Activated T-cell treated with anti-CD3 and anti-CD28 coated beads, Interleukin-2, amount 50 U/mL, for 72 hours (primary cell): ENCODE results near the gene HIGD2A. TPM values are rescaled to one million over a fixed set of nuclear protein-coding genes. Genes with fewer than 3 reads are reported as not detected.
"Not testable (repeated sequence)": the region's sequence is repeated elsewhere in the genome, so short reads cannot be mapped to it uniquely, and the experiment has no call there.

ENCODE experiments used
- ATAC-seq, 2 donors: fragments of 150-1000 bp; cut with Tn5 transposase; replicated peaks in 1 of 2; 2 replicates each; pipeline ENCODE4 v1.10.0; 2021; ENCODE audit warnings: moderate library complexity in 2 of 2, mild to moderate bottlenecking in 1 of 2
- DNase-seq, 2 donors: peaks; one replicate each; pipeline ENCODE4 v3.0.0; 2021 to 2022; ENCODE audit warnings: mixed read lengths in 1 of 2
- H3K27ac Mint-ChIP-seq: one replicate; pipeline ENCODE4 v1.8.0; 2022; ENCODE audit warnings: mild to moderate bottlenecking, moderate library complexity, mixed read lengths
- H3K27me3 Mint-ChIP-seq: one replicate; pipeline ENCODE4 v1.8.0; 2022; ENCODE audit warnings: low read depth, mixed read lengths
- H3K36me3 Mint-ChIP-seq, 2 donors: one replicate each; pipeline ENCODE4 v1.8.0; 2022; ENCODE audit warnings: mixed read lengths in 2 of 2, mild to moderate bottlenecking in 1 of 2; ENCODE audit not compliant: insufficient read depth in 2 of 2
- H3K4me1 Mint-ChIP-seq: one replicate; pipeline ENCODE4 v1.8.0; 2022; ENCODE audit warnings: low read depth, mixed read lengths
- H3K4me3 Mint-ChIP-seq, 2 donors: one replicate each; pipeline ENCODE4 v1.8.0; 2022; ENCODE audit warnings: mild to moderate bottlenecking in 2 of 2, mixed read lengths in 2 of 2, moderate library complexity in 2 of 2
- H3K9me3 Mint-ChIP-seq, 2 donors: one replicate each; pipeline ENCODE4 v1.8.0; 2022; ENCODE audit warnings: mixed read lengths in 2 of 2
- total RNA-seq, 2 donors: library from RNA; stranded (reverse); gene quantifications; one replicate each; pipeline ENCODE4 v1.2.3, GENCODE V29; 2022

The HIGD2A gene
- total RNA-seq, 2 donors from 2014 or later, result 109 to 135 TPM

DNA sequence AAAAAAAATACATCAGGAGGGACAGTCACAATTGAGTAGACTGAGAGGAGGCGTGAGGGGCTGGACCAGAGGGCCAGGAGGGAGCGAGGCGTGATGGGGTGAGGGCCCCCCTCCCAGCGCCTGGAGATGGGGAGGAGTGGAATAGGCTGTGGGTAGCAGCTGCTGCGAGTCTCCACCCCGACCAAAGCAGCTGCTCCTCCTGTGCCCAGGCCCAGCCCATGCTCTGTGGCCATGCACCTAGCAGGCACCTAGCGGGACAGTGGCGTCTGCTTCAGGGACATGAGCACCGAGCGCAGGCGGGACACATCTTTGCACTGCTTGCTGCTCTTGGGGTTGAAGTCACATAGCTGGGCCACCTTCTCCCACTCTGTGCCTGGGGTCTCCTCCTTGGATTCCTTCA, 4.0 kb downstream of the HIGD2A start:
- DNase-seq (no peak), ATAC-seq (no peak)
- Mint-ChIP-seq H3K4me3 (no peak overlapping the region), H3K9me3 (no peaks in the 10 kb centered on the region), H3K4me1 (peaks cover 10% of the 10 kb centered on the region), H3K27ac (peak overlapping the region; percentile 68), H3K27me3 (no peaks in the 10 kb centered on the region), H3K36me3 (peaks cover 7 to 9% of the 10 kb centered on the region in 2 donors)

DNA sequence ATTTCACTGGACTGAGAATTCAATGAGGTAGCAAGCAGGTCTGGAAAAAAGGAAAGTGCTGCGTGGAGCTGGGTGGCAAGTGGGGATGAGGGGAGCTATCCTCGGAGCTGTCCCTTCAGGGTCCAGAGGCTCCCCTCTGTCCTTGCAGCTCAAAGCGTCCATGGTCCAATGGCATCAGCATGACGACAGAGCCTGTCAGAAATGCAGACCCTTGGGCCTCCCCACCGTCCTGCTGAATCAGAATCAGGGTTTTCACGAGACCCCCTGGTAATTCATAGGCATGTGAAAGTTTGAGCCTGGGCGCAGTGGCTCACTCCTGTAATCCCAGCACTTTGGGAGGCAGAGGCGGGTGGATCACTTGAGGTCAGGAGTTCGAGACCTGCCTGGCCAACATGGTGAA, 5.5 kb downstream of the HIGD2A start:
- no peaks in the 10 kb centered on the region for H3K9me3 Mint-ChIP-seq
- peaks cover 5% of the 10 kb centered on the region for H3K4me1 Mint-ChIP-seq
- H3K27ac Mint-ChIP-seq, result no peak overlapping the region
- no peaks in the 10 kb centered on the region for H3K27me3 Mint-ChIP-seq
- peaks cover 0 to 7% of the 10 kb centered on the region in 2 donors for H3K36me3 Mint-ChIP-seq
- no peak overlapping the region for H3K4me3 Mint-ChIP-seq
- ATAC-seq (no peak), DNase-seq (no peak)

DNA sequence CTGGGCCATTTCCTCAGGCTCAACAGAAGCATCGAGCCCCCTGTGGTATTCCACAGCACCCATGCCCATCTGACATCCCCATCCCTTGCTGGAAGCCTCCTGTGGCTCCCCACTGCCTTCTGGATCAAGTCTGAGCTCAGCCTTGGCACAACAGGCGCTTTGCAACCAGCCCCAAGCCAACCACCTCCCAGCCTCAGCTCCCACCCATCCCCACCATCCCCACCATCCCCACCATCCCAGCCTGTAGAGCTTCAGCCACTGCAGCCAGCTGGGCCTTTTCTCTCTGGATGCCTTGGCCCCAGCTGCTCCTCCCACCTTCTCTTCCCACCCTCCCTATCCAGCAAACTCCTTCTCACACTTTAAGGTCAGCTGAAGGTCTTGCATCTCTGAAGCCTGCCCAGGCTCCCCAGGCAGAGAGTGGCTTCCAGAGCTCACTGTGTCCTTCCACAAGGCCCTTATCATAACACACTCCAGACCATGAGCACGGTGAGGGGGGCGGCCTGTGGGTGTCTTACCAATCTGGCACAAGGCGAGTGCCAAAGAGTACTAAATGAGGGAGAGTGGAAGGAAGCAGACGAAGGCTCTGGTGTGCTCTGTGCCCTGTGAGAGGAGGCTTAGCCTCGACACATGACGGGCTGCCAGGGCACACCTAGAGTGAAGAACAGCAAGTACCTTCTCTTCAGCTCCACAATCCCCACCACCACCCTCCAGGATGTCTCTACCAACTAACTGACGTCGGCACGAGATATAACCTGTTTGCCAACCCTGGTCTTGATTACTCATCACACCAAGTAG, 6.5 kb downstream of the HIGD2A start:
- Mint-ChIP-seq H3K27ac (peak overlapping the region; percentile 42), H3K4me1 (no peaks in the 10 kb centered on the region), H3K27me3 (no peaks in the 10 kb centered on the region), H3K4me3 (no peak overlapping the region), H3K36me3 (peaks cover 0 to 6% of the 10 kb centered on the region in 2 donors), H3K9me3 (no peaks in the 10 kb centered on the region)
- ATAC-seq (no peak), DNase-seq (no peak)

DNA sequence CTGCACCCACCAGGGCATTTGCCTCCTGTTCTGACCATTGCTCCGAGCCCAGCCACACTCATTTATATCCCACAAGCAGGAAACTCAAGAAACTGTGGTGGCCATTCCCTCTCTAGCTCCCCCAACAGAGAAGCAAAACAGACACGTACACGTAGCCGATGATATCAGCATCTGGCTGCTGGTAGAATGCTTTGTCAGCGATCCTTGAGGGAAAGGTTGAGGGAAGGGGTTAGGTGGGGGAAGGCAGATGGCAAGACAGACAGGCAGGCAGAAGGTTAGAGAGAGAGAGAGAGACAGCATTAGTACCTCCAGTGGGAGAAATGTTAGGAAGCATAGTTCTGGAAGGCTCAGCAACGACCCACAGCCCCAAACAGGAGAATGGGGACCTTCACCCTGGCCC, 7.8 kb downstream of the HIGD2A start:
- ATAC-seq, result no peak
- H3K4me3 Mint-ChIP-seq, result no peak overlapping the region
- H3K36me3 Mint-ChIP-seq, result peaks cover 0 to 3% of the 10 kb centered on the region in 2 donors
- no peak for DNase-seq
- H3K27me3 Mint-ChIP-seq, result no peaks in the 10 kb centered on the region
- no peaks in the 10 kb centered on the region for H3K9me3 Mint-ChIP-seq
- H3K4me1 Mint-ChIP-seq, result no peaks in the 10 kb centered on the region
- H3K27ac Mint-ChIP-seq, result no peak overlapping the region

DNA sequence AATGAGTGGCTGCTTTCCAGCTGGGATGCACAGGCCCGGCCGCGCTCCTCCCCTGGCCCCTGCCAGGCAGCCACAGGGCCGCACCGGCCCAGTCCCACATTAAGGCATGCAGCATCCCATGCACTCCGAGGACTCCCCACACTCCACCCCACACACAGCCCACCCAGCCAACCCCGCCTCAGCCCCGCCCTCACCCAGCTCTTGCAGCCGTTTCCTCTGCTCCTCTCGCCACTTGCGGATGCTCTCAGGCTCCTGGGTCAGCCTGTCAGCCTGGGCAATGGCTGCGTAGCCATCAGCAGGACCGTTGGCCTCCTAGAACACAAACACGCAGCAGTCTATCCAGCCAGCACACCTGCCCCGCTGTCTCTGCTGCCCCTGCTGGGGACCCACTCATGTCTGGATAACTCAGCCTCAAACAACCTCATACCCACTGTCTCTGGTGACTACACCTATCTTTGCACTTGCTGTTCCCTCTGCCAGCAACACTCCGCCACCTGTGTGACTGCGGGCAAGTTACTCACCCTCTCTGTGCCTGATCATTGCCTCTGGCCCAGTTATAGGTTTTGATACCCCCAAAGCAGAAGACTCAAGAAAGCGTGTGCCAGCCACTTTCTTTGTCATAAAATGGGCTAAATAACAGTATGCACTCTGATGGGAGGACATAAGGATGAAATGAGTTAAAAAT, 9.3 kb downstream of the HIGD2A start:
- no peak for DNase-seq

DNA sequence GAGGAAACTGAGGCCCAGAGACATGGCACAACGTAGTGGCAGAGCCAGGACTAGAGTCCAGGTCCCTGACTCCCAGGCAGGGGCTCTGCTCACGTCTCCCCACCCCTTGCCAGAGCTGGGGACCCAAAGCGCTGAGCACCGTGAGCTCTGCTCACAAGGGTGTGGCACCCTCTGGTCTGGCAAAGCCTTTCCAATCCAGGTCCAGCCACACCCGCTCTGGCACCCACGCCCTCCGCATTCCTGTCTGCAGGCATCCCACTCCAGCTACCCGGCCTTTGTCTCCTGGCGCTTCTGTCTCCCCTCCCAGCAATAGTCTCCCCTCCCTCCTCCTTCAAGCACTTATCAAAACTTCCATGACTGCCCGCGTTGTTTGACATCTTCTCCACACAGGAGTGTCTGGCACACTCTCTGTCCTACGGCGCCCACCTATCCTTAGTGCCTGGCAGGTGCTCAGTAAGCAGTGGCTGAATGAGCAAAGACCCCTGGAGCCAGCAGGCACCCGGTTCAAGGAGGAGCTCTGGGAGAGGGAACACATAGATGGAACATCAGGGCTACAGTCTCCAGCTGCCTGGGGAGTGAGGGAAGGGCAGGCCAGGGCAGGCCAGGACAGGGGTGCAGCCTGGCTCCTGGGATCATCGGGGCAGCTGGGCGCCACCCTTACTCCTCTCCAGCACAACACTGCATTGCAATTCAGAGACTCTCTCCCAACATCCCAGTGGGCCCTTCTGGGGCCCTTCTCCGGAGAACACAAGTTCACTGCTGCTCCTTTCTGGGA, 12.0 kb downstream of the HIGD2A start:
- no peak overlapping the region for H3K4me3 Mint-ChIP-seq

More for the DNA sequence above, 9.3 kb downstream of the HIGD2A start:
- Mint-ChIP-seq H3K4me1 (no peaks in the 10 kb centered on the region), H3K27me3 (no peaks in the 10 kb centered on the region), H3K9me3 (no peaks in the 10 kb centered on the region), H3K4me3 (no peak overlapping the region), H3K27ac (no peak overlapping the region), H3K36me3 (peaks cover 0 to 3% of the 10 kb centered on the region in 2 donors)
- no peak for ATAC-seq

DNA sequence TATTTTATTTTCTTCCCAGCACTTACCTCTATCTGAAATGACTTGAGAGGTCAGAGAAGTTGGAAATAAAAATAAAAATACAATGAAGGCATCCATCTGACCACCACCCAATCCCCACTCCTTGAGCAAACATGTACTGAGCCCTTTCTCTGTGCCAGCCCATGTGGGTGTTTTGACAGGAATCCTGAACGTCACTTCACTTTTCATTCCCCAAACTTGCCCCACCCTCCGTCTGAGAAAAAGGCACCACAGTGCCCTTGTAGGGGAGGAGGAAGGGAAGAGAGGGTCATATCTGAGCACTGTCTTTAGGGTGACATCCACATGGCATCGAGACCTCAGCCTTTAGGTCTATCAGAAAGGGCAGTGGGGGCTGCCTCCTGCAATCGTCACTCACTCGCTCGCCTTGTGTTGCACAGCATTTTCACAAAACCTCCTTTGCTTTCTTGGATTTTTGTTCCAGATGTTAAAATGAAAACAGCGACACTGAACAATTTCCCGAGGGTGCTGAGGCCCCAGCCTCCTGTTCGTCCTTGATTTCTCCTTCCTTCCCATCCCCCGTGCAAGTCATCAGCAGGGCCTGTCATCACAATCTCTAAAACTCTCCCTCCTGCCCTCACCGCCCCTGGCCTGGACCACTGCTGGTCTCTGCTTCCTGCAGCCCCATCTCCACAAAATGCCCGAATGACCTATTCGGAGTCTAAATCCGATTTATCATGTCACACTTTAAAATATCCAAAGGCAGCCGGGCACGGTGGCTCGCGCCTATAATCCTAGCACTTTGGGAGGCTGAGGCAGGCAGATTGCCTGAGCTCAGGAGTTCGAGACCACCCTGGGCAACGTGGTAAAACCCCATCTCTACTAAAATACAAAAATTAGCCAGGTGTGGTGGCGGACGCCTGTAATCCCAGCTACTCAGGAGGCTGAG, 13.0 kb downstream of the HIGD2A start:
- peaks cover 0 to 3% of the 10 kb centered on the region in 2 donors for H3K36me3 Mint-ChIP-seq
- no peak for ATAC-seq

More for the DNA sequence above, 12.0 kb downstream of the HIGD2A start:
- Mint-ChIP-seq H3K27me3 (no peaks in the 10 kb centered on the region), H3K9me3 (no peaks in the 10 kb centered on the region), H3K27ac (no peak overlapping the region), H3K4me1 (no peaks in the 10 kb centered on the region), H3K36me3 (peaks cover 0 to 3% of the 10 kb centered on the region in 2 donors)
- ATAC-seq (no peak), DNase-seq (no peak)

DNA sequence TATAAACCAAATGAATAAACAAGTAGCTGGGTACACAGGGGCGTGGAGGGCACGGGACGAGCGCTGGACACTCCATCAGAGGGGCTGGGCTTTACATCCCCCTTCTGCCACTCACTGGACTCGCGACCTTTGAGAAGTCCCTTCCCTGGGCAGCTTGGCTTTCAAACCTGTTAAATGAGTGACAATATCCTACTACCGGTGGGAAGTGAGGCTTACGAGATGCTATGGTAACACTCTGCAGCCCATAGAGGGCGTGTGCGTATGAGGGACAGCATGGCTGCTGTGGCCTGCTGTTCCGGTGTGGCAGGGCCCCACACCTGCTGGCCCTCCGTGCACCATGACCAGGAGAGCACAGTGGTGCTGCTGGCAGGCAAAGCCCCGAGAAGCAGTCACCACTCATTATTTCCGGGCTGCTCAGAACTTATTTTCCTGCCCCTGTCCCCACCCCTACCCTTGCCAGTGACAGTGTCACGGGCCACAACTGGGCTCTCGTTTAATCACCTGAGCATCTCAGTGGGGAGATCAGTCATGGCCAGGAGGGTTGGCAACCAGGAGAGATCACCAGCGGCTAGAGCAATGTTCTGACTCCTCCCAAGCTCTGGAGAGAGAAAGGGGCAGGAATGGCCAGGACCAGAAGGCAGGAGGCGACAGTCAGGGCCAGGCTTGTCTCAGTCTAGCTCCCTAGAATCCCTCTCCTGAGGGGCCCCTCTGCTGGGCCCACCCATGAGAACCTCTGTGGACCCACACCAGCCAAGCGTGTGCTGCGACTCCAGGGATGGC, 17.3 kb downstream of the HIGD2A start:
- no peak for DNase-seq
- Mint-ChIP-seq H3K27ac (no peak overlapping the region), H3K36me3 (no peaks in the 10 kb centered on the region), H3K27me3 (no peaks in the 10 kb centered on the region), H3K4me3 (no peak overlapping the region), H3K4me1 (no peaks in the 10 kb centered on the region), H3K9me3 (no peaks in the 10 kb centered on the region)
- ATAC-seq, result no peak

More for the DNA sequence above, 13.0 kb downstream of the HIGD2A start:
- no peak for DNase-seq
- Mint-ChIP-seq H3K4me1 (no peaks in the 10 kb centered on the region), H3K27me3 (no peaks in the 10 kb centered on the region), H3K9me3 (no peaks in the 10 kb centered on the region), H3K27ac (no peak overlapping the region), H3K4me3 (no peak overlapping the region)

DNA sequence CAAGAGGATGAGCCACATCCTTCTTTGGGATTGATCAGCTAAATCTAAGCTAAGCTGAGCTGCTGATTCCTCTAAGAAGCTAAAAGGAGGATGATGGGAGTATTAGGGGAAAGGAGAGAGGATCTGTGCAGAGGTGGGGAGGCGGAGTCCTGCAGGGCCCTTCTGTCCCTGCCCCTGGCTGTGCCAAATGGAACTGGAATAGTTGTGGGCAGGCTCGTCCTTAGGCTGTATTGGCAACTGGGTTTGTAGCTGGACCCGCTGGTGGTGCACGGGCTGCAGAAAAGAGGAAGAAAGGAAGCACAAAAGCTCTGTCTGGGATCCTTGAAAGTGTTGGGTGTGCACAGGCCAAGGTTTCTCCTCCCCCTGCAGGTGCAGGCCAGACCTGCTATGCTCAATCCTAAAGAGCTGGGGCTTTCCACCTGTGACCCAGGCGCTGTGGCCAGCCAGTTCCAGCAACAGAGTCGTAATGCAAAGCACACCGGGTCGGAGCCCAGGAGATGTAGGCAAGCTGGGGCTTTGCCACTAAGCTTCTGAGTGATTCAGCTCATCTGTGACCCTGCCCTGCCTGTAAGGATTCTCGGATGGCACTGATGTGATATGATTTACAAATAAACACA, 18.0 kb downstream of the HIGD2A start:
- H3K27ac Mint-ChIP-seq, result no peak overlapping the region
- H3K27me3 Mint-ChIP-seq, result no peaks in the 10 kb centered on the region
- peaks cover 5% of the 10 kb centered on the region for H3K4me1 Mint-ChIP-seq
- ATAC-seq (no peak), DNase-seq (no peak)
- no peaks in the 10 kb centered on the region for H3K9me3 Mint-ChIP-seq
- no peaks in the 10 kb centered on the region for H3K36me3 Mint-ChIP-seq
- no peak overlapping the region for H3K4me3 Mint-ChIP-seq

DNA sequence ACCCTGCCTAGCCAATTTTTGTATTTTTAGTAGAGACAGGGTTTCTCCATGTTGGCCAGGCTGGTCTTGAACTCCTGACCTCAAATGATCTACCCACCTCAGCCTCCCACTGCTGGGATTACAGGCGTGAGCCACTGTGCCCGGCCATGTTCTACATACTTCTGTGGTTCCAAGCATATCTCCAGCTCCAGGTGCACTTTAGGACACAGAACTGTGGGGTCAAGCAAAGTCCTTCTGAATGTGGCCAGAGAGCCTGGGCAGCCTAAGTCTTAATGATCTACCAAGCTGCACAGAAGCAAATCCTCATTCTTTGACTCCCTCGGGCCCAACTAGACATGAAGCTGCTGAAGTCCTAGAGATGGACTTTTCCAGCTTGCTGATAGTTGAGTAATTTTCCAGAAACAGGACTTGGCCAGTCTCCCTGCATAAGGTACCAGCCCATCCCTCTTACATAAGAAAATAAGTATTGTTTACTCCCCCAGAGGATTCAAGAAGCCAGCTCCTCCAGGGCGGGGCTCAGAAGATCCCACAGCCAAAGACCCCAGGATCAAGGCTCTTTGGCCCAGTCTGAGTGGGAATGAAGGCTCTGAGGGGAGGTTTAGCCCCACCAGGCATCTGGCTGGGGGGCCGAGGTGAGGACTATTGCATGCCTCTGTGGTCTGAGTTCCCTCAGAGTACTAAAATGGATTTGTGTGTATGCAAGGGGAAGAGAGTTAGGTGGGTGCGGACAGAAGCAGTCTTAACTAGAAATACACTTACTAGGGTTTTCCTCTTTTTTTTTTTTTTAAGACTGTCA, 19.1 kb downstream of the HIGD2A start:
- Mint-ChIP-seq H3K4me1 (peaks cover 15% of the 10 kb centered on the region), H3K36me3 (peaks cover 0 to 2% of the 10 kb centered on the region in 2 donors)

DNA sequence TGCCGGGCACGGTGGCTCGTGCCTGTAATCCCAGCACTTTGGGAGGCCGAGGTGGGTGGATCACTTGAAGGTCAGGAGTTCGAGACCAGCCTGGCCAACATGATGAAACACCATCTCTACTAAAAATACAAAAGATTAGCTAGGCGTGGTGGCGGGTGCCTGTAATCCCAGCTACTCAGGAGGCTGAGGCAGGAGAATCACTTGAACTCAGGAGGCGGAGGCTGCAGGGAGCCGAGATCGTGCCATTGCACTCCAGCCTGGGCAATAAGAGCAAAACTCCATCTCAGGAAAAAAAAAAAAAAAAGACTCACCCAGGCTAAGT, 19.7 kb downstream of the HIGD2A start:
- H3K4me3 Mint-ChIP-seq, DNase-seq, H3K36me3 Mint-ChIP-seq, H3K27ac Mint-ChIP-seq, H3K27me3 Mint-ChIP-seq, H3K9me3 Mint-ChIP-seq, ATAC-seq: not testable (repeated sequence)
- peaks cover 15% of the 10 kb centered on the region for H3K4me1 Mint-ChIP-seq

More for the DNA sequence above, 19.1 kb downstream of the HIGD2A start:
- H3K9me3 Mint-ChIP-seq, result no peaks in the 10 kb centered on the region
- H3K4me3 Mint-ChIP-seq, result no peak overlapping the region
- H3K27me3 Mint-ChIP-seq, result no peaks in the 10 kb centered on the region
- H3K27ac Mint-ChIP-seq, result no peak overlapping the region
- DNase-seq, result no peak
- ATAC-seq, result no peak
